Brain microvascular endothelial cell (primary cell): ENCODE results near the gene ABCC1.

Source experiments
- DNase-seq: peaks from one replicate; pipeline ENCODE4 v3.0.0-alpha.2; 2020
- H3K27ac ChIP-seq: fragments of 250-450 bp; sonication (Bioruptor Pico); 2 replicates; pipeline ENCODE4 v1.5.1; 2020; ENCODE audit warnings: mild to moderate bottlenecking, moderate library complexity
- H3K27me3 ChIP-seq: fragments of 250-450 bp; sonication (Bioruptor Pico); replicated peaks from 2 replicates; pipeline ENCODE4 v1.5.1; 2020; ENCODE audit warnings: mild to moderate bottlenecking
- H3K36me3 ChIP-seq: fragments of 250-450 bp; sonication (Bioruptor Pico); replicated peaks from 2 replicates; pipeline ENCODE4 v1.5.1; 2020; ENCODE audit warnings: mild to moderate bottlenecking
- H3K4me3 ChIP-seq: 2 replicates; pipeline ENCODE4 v1.5.1; 2011; ENCODE audit warnings: low read depth, mild to moderate bottlenecking, control low read depth, low read length, moderate library complexity
- in situ Hi-C: cut with HindIII; loops from 2 replicates; pipeline ENCODE4 v1.10.0; 2017; ENCODE audit warnings: low sequenced_read_pairs, low pct_ligation_motif_present
- TF ChIP-seq, protein P1 (sequence below): IDR thresholded peaks from 2 replicates; pipeline ENCODE4 v1.5.1; 2011; ENCODE audit warnings: low read depth, mild to moderate bottlenecking, moderate library complexity, low read length, control low read depth, inconsistent platforms; ENCODE audit errors: missing control alignments

The ABCC1 gene

DNA sequence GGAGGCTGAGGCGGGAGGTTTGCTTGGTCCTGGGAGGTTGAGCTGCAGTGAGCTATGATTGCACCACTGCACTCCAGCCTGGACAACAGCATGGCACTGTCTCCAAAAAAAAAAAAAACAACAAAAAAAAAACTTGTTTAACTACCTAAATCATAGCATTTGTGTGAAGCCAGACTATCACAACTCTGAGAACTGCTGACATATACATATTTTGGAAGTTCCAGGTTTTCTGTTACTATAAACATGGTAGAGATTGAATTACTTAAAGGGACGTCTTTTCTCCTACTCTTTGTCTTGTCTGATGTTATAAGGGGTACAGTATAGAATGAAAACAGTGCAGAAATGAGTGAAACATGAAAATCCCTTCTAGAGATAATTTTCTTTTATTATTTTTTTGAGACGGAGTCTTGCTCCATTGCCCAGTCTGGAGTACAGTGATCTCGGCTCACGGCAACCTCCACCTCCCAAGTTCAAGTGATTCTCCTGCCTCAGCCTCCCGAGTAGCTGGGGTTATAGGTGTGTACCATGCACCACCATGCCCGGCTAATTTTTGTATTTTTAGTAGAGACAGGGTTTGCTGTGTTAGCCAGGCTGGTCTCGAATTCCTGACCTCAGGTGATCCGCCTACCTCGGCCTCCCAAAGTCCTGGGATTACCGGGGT is 18.4 kb downstream of the ABCC1 start:
- TF ChIP-seq, protein P1, sequence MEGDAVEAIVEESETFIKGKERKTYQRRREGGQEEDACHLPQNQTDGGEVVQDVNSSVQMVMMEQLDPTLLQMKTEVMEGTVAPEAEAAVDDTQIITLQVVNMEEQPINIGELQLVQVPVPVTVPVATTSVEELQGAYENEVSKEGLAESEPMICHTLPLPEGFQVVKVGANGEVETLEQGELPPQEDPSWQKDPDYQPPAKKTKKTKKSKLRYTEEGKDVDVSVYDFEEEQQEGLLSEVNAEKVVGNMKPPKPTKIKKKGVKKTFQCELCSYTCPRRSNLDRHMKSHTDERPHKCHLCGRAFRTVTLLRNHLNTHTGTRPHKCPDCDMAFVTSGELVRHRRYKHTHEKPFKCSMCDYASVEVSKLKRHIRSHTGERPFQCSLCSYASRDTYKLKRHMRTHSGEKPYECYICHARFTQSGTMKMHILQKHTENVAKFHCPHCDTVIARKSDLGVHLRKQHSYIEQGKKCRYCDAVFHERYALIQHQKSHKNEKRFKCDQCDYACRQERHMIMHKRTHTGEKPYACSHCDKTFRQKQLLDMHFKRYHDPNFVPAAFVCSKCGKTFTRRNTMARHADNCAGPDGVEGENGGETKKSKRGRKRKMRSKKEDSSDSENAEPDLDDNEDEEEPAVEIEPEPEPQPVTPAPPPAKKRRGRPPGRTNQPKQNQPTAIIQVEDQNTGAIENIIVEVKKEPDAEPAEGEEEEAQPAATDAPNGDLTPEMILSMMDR, result no peak
- H3K27me3 ChIP-seq, result no peaks in the 10 kb centered on the region
- in situ Hi-C loops, result no loop called here
- H3K36me3 ChIP-seq, result no peaks in the 10 kb centered on the region
- no peak for DNase-seq
- H3K27ac ChIP-seq, result no peak overlapping the region
- no peak overlapping the region for H3K4me3 ChIP-seq

- H3K27me3 ChIP-seq, result no peaks in the 10 kb centered on the region
- no peak for DNase-seq
- TF ChIP-seq, protein P1, result no peak
- no peak overlapping the region for H3K4me3 ChIP-seq
- no peak overlapping the region for H3K27ac ChIP-seq
- in situ Hi-C loops, result no loop called here
- H3K36me3 ChIP-seq, result no peaks in the 10 kb centered on the region
Measured at GRCh38 chr16:15970202-15970601, 20.8 kb downstream of the ABCC1 start.

- in situ Hi-C loops, result no loop called here
- TF ChIP-seq, protein P1, result no peak
- no peaks in the 10 kb centered on the region for H3K36me3 ChIP-seq
Measured at GRCh38 chr16:15970743-15971439, 21.5 kb downstream of the ABCC1 start.

DNA sequence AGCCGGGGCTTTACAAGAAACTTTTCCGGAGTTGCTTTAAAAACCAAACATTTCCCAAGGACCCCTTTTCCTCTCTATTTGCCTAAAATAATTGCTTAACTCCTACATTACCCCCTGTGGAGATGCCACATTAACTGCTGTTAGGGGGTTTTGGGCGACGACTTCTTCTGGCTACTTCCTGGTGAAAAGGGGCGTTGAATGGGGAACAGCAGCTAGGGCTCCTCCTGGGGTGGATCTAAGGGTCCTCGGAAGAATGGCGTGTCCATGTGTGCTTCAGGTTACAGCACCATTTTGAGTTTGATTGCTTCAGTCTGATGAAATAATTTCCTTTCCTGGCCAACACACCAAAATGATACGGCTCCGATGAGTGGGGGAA is 22.0 kb downstream of the ABCC1 start:
- no peak for DNase-seq
- Histone ChIP-seq H3K36me3 (no peaks in the 10 kb centered on the region), H3K4me3 (no peak overlapping the region), H3K27ac (no peak overlapping the region), H3K27me3 (no peaks in the 10 kb centered on the region)
- in situ Hi-C loops, result no loop called here
- TF ChIP-seq, protein P1, result no peak

More at GRCh38 chr16:15970743-15971439, 21.5 kb downstream of the ABCC1 start:
- no peak for DNase-seq
- no peak overlapping the region for H3K4me3 ChIP-seq
- H3K27me3 ChIP-seq, result no peaks in the 10 kb centered on the region
- no peak overlapping the region for H3K27ac ChIP-seq

- in situ Hi-C loops, result no loop called here
- TF ChIP-seq, protein P1, result no peak
- Histone ChIP-seq H3K36me3 (no peaks in the 10 kb centered on the region), H3K27ac (no peak overlapping the region), H3K4me3 (no peak overlapping the region), H3K27me3 (no peaks in the 10 kb centered on the region)
- no peak for DNase-seq
Measured at GRCh38 chr16:15972046-15972868, 22.8 kb downstream of the ABCC1 start.
